Bronchial epithelial cell (primary cell): Measurements from ENCODE around the gene TRPV4. TPM values are rescaled to one million over a fixed set of nuclear protein-coding genes. Genes with fewer than 3 reads are reported as not detected.

ENCODE experiments used
- DNase-seq: peaks from one replicate; pipeline ENCODE4 v3.0.0-alpha.2; 2010; ENCODE audit warnings: low read depth
- FAIRE-seq: peaks from 2 replicates; lab custom pipeline; 2011; peaks lifted over from hg19 to GRCh38; lab: Jason Lieb, UNC
- H3K27me3 ChIP-seq: 2 replicates; pipeline ENCODE4 v1.5.1; 2011; ENCODE audit warnings: low read length; ENCODE audit not compliant: control insufficient read depth, insufficient read depth
- H3K36me3 ChIP-seq: 2 replicates; pipeline ENCODE4 v1.5.1; 2011; ENCODE audit warnings: low read length; ENCODE audit not compliant: control insufficient read depth, insufficient read depth
- H3K4me3 ChIP-seq: 2 replicates; pipeline ENCODE4 v1.5.1; 2011; ENCODE audit warnings: mild to moderate bottlenecking, low read depth, low read length, control low read depth
- CTCF ChIP-seq: IDR thresholded peaks from 2 replicates; pipeline ENCODE4 v1.5.1; 2011; ENCODE audit warnings: mild to moderate bottlenecking, moderate library complexity, low read length, control low read depth, inconsistent platforms; ENCODE audit not compliant: insufficient read depth, severe bottlenecking
- total RNA-seq: library from RNA; depleted of rRNA; stranded (reverse); fragments of >200 nt; gene quantifications from 2 replicates; pipeline ENCODE4 v1.2.1, GENCODE V29; 2014

The TRPV4 gene
- total RNA-seq, 1 donor from 2014 or later: 0.53 TPM

GRCh38 chr12:109792992-109793391 lies 40.2 kb downstream of the TRPV4 start:
- no peak for DNase-seq
- Histone ChIP-seq H3K36me3 (no peaks in the 10 kb centered on the region), H3K4me3 (no peak overlapping the region), H3K27me3 (no peaks in the 10 kb centered on the region)
- no peak for FAIRE-seq
- TF ChIP-seq CTCF: no peak

GRCh38 chr12:109789526-109790048 lies 43.6 kb downstream of the TRPV4 start:
- FAIRE-seq: no peak
- no peak for DNase-seq
- no peaks in the 10 kb centered on the region for H3K36me3 ChIP-seq
- no peaks in the 10 kb centered on the region for H3K27me3 ChIP-seq
- H3K4me3 ChIP-seq: no peak overlapping the region
- no peak for TF ChIP-seq CTCF

GRCh38 chr12:109786799-109787198 lies 46.4 kb downstream of the TRPV4 start:
- H3K4me3 ChIP-seq: no peak overlapping the region
- no peak for DNase-seq
- no peak for TF ChIP-seq CTCF
- FAIRE-seq: no peak
- H3K36me3 ChIP-seq: no peaks in the 10 kb centered on the region
- H3K27me3 ChIP-seq: no peaks in the 10 kb centered on the region

- no peaks in the 10 kb centered on the region for H3K36me3 ChIP-seq
- H3K27me3 ChIP-seq: no peaks in the 10 kb centered on the region
- no peak for DNase-seq
- H3K4me3 ChIP-seq: no peak overlapping the region
- TF ChIP-seq CTCF: no peak
- no peak for FAIRE-seq
Measured at GRCh38 chr12:109785854-109786253, 47.3 kb downstream of the TRPV4 start.

GRCh38 chr12:109783965-109784244 lies 49.3 kb downstream of the TRPV4 start:
- no peak for TF ChIP-seq CTCF
- Histone ChIP-seq H3K36me3 (no peaks in the 10 kb centered on the region), H3K4me3 (no peak overlapping the region), H3K27me3 (no peaks in the 10 kb centered on the region)
- no peak for DNase-seq
- no peak for FAIRE-seq
